GM06990 (cell line): ENCODE measurements around the gene MTUS2.
A peak's percentile ranks its signal among the peaks of the same experiment; 100 is the strongest.

Experiments
- DNase-seq: peaks from one replicate; pipeline ENCODE4 v3.0.0-alpha.2; 2011; ENCODE audit not compliant: insufficient read length; ENCODE audit errors: extremely low read depth
- H3K27me3 ChIP-seq: replicated peaks from 2 replicates; pipeline ENCODE4 v1.6.0; 2011; ENCODE audit warnings: low read length; ENCODE audit not compliant: control insufficient read depth, insufficient read depth
- H3K36me3 ChIP-seq: 2 replicates; pipeline ENCODE4 v1.5.1; 2011; ENCODE audit warnings: low read length; ENCODE audit not compliant: control insufficient read depth, insufficient read depth
- H3K4me3 ChIP-seq: replicated peaks from 2 replicates; pipeline ENCODE4 v1.5.1; 2011; ENCODE audit warnings: low read depth, mild to moderate bottlenecking, control low read depth, low read length
- CTCF ChIP-seq: IDR thresholded peaks from 2 replicates; pipeline ENCODE4 v1.5.1; 2011; ENCODE audit warnings: low read length, control low read depth, mild to moderate bottlenecking, inconsistent platforms; ENCODE audit not compliant: insufficient read depth, poor library complexity, severe bottlenecking

The MTUS2 gene

GRCh38 chr13:29540334-29540733 is 720.2 kb downstream of the MTUS2 start:
- Histone ChIP-seq H3K36me3 (peaks cover 5% of the 10 kb centered on the region), H3K27me3 (no peaks in the 10 kb centered on the region), H3K4me3 (no peak overlapping the region)
- no peak for DNase-seq
- TF ChIP-seq CTCF, result no peak

- Histone ChIP-seq H3K27me3 (no peaks in the 10 kb centered on the region), H3K4me3 (no peak overlapping the region), H3K36me3 (peaks cover 3% of the 10 kb centered on the region)
- no peak for DNase-seq
- no peak for TF ChIP-seq CTCF
Observed at GRCh38 chr13:29540799-29541198, 720.7 kb downstream of the MTUS2 start.

- Histone ChIP-seq H3K27me3 (no peaks in the 10 kb centered on the region), H3K4me3 (no peak overlapping the region), H3K36me3 (peaks cover 1% of the 10 kb centered on the region; the same call in 1 of the 2 replicates)
- DNase-seq, result no peak
- TF ChIP-seq CTCF, result no peak
Observed at GRCh38 chr13:29541400-29541799, 721.3 kb downstream of the MTUS2 start.

- Histone ChIP-seq H3K27me3 (no peaks in the 10 kb centered on the region), H3K4me3 (no peak overlapping the region), H3K36me3 (peaks cover 1% of the 10 kb centered on the region; the same call in 1 of the 2 replicates)
- no peak for TF ChIP-seq CTCF
- no peak for DNase-seq
Observed at GRCh38 chr13:29542381-29542780, 722.2 kb downstream of the MTUS2 start.

- DNase-seq, result peak; percentile 51
- peak; percentile 67 for TF ChIP-seq CTCF
- H3K4me3 ChIP-seq, result no peak overlapping the region
- H3K27me3 ChIP-seq, result no peaks in the 10 kb centered on the region
- H3K36me3 ChIP-seq, result peaks cover 1% of the 10 kb centered on the region; the same call in 1 of the 2 replicates
Observed at GRCh38 chr13:29543230-29544215, 723.4 kb downstream of the MTUS2 start.
